Naive thymus-derived CD4-positive, alpha-beta T cell (primary cell): ENCODE measurements around the gene BTG2. TPM values are rescaled to one million over a fixed set of nuclear protein-coding genes. Genes with fewer than 3 reads are reported as not detected.

ENCODE experiments used
- ATAC-seq: fragments of 150-1000 bp; cut with Tn5 transposase; 2 replicates; pipeline ENCODE4 v1.10.0; 2021; ENCODE audit warnings: mild to moderate bottlenecking, moderate library complexity
- CTCF ChIA-PET: fragments of 350-600 bp; sonication (Branson Sonifier 250); formaldehyde crosslinking; loops from one replicate; lab custom pipeline; 2021; ENCODE audit warnings: antibody characterized with exemption; lab: Charles Lee
- POLR2A ChIA-PET: fragments of 350-600 bp; sonication (Branson Sonifier 250); formaldehyde crosslinking; loops from one replicate; lab custom pipeline; 2021; ENCODE audit warnings: antibody characterized with exemption, inconsistent platforms; lab: Charles Lee
- DNase-seq, 9 donors: peaks; one replicate each; pipeline versions ENCODE4 v3.0.0 to v3.0.0-alpha.2; 2020 to 2022; ENCODE audit warnings: mixed read lengths in 1 of 9
- H3K27ac ChIP-seq: one replicate; pipeline ENCODE4 v1.7.0; 2013; ENCODE audit warnings: mild to moderate bottlenecking, low read depth, low read length, moderate library complexity
- H3K27me3 ChIP-seq, 2 donors: one replicate each; pipeline ENCODE4 v1.7.0; 2013; ENCODE audit warnings: low read length in 2 of 2, mild to moderate bottlenecking in 2 of 2, moderate library complexity in 2 of 2; ENCODE audit not compliant: control insufficient read depth in 2 of 2, insufficient read depth in 2 of 2
- H3K36me3 ChIP-seq, 3 experiments: 1 replicate in 2 of 3; 2 replicates in 1 of 3; pipeline ENCODE4 v1.7.0; 2013; ENCODE audit warnings: low read length in 3 of 3, mild to moderate bottlenecking in 3 of 3, moderate library complexity in 1 of 3; ENCODE audit not compliant: insufficient read depth in 3 of 3, control insufficient read depth in 2 of 3
- H3K4me1 ChIP-seq, 2 donors: one replicate each; pipeline ENCODE4 v1.7.0; 2013; ENCODE audit warnings: low read length in 2 of 2, mild to moderate bottlenecking in 2 of 2, moderate library complexity in 1 of 2; ENCODE audit not compliant: control insufficient read depth in 2 of 2, insufficient read depth in 2 of 2
- H3K4me3 ChIP-seq: 2 replicates; pipeline ENCODE4 v1.7.0; 2013; ENCODE audit warnings: mild to moderate bottlenecking, low read length
- H3K9me3 ChIP-seq, 3 experiments: 1 replicate in 2 of 3; 2 replicates in 1 of 3; pipeline ENCODE4 v1.7.0; 2013; ENCODE audit warnings: low read length in 3 of 3; ENCODE audit not compliant: control insufficient read depth in 2 of 3
- H3K27ac Mint-ChIP-seq, 9 donors: one replicate each; pipeline ENCODE4 v1.8.0; 2020 to 2022; ENCODE audit warnings: mixed read lengths in 9 of 9, mild to moderate bottlenecking in 8 of 9, moderate library complexity in 5 of 9, inconsistent platforms in 2 of 9
- H3K27me3 Mint-ChIP-seq, 5 donors: one replicate each; pipeline ENCODE4 v1.8.0; 2021 to 2022; ENCODE audit warnings: mixed read lengths in 5 of 5, mild to moderate bottlenecking in 1 of 5
- H3K36me3 Mint-ChIP-seq, 5 donors: one replicate each; pipeline ENCODE4 v1.8.0; 2020 to 2022; ENCODE audit warnings: mixed read lengths in 5 of 5, mild to moderate bottlenecking in 3 of 5, inconsistent platforms in 1 of 5
- H3K4me1 Mint-ChIP-seq, 7 donors: one replicate each; pipeline ENCODE4 v1.8.0; 2020 to 2022; ENCODE audit warnings: mixed read lengths in 7 of 7, mild to moderate bottlenecking in 3 of 7, inconsistent platforms in 1 of 7
- H3K4me3 Mint-ChIP-seq, 10 donors: one replicate each; pipeline ENCODE4 v1.8.0; 2020 to 2022; ENCODE audit warnings: mild to moderate bottlenecking in 10 of 10, mixed read lengths in 10 of 10, moderate library complexity in 6 of 10, inconsistent platforms in 2 of 10
- H3K9me3 Mint-ChIP-seq, 11 donors: one replicate each; pipeline ENCODE4 v1.8.0; 2020 to 2022; ENCODE audit warnings: mixed read lengths in 11 of 11, mild to moderate bottlenecking in 4 of 11, inconsistent platforms in 1 of 11, moderate library complexity in 1 of 11
- intact Hi-C, 2 donors: fragments of 100-400 bp; cut with micrococcal nuclease; formaldehyde crosslinking; loops; one replicate each; pipeline ENCODE4 v1.15.1; 2023
- polyA plus RNA-seq, 2 donors: library from polyadenylated mRNA; unstranded; fragments of 300-500 nt; fragmentation: Illumina TruSeq; gene quantifications; one replicate each; pipeline ENCODE4 v1.2.3, GENCODE V29; 2021
- total RNA-seq, 6 experiments: library from RNA in 5 of 6; stranded (reverse) in 5 of 6; gene quantifications; 1 replicate in 5 of 6; 2 replicates in 1 of 6; pipeline ENCODE4 v1.2.3 and lab custom pipeline; 2021 to 2026

BTG2 gene
- total and polyA plus RNA-seq, 7 experiments from 2014 or later = 118 to 654 (median 236) TPM

DNA sequence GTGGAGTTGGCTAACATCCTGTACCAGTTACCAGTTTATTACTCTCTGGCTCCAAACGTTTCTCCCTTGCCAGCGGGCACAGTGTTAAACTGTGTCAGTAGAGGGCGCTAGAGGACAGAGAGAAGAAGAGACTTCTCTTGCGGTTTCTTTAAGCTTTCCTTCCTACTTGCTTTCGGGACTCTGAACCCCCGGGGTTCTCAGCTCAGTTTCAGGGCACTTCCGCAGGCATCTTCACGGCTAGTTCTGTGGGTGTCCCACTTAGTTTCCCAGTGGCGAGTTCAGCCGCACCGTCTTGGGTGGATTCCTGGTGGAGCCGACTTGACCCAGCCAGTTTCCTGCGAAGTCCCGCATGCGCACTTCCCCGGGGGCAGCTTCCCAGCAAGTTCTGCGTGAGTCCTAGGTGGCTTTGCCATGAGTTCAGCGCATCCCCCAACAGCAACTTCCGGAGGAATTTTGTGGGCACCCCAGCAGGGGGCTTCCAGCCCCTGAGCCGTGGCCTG, 37.9 kb upstream of the BTG2 start:
- ATAC-seq = peak; percentile 80
- H3K4me3 Mint-ChIP-seq = peak overlapping the region; percentile 76 to 94 (median 90)
- ChIA-PET CTCF (interaction anchor here (0.5 to 15.6 kb wide), 42 partner anchors 8 to 1330 kb away, joined by 3 to 480 read pairs (median 4); partner anchors contain the start of genes ATP2B4, BTG2, FMOD and OPTC), POLR2A (interaction anchor here (0.5 to 31.3 kb wide), 14 partner anchors 21 to 1085 kb away, joined by 3 to 1812 read pairs (median 6); partner anchors contain the start of genes BTG2 and LAX1)
- peaks cover 12 to 27% (median 24%) of the 10 kb centered on the region in 7 donors for H3K4me1 Mint-ChIP-seq
- Histone ChIP-seq H3K4me3 (peak overlapping the region; percentile 82), H3K36me3 (no peaks in the 10 kb centered on the region), H3K9me3 (no peaks in the 10 kb centered on the region), H3K27ac (peak overlapping the region; percentile 86), H3K4me1 (peaks cover 10 to 26% of the 10 kb centered on the region in 2 donors), H3K27me3 (no peaks in the 10 kb centered on the region)
- no peaks in the 10 kb centered on the region for H3K9me3 Mint-ChIP-seq
- intact Hi-C loops = loop anchor here (1.0 to 5.0 kb wide), 11 partner anchors 73 to 1096 kb away; partner anchors contain the start of genes LAX1 (in 1 of the 2) and SNRPE (in 1 of the 2)
- H3K27me3 Mint-ChIP-seq = peaks cover 0 to 14% (median 0%) of the 10 kb centered on the region in 5 donors
- H3K27ac Mint-ChIP-seq = peak overlapping the region in 8 of 9 donors; percentile 80 to 95 (median 92)
- peak; percentile 49 to 89 (median 84) for DNase-seq
- H3K36me3 Mint-ChIP-seq = no peaks in the 10 kb centered on the region

DNA sequence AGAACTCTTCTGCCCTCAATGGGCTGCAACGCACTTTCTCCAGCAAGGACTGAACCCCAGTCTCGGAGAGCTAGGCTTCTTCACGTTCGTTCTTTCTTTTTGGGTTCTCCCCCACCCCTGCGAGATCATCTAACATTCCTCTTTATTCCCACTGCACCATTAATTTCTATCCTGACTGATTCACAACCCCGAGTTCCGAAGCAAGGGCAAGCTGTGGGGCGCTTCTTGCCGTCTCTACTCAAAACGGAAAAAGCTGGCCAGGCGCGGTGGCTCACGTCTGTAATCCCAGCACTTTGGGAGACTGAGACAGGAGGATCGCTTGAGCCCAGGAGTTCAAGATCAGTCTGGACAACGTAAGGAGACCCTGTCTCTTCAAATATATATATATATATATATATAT, 37.4 kb upstream of the BTG2 start:
- ATAC-seq = no peak
- ChIA-PET POLR2A (interaction anchor here (0.5 to 31.3 kb wide), 12 partner anchors 21 to 1085 kb away, joined by 3 to 1812 read pairs (median 6); partner anchors contain the start of gene BTG2), CTCF (interaction anchor here (0.5 to 15.6 kb wide), 38 partner anchors 9 to 435 kb away, joined by 3 to 480 read pairs (median 5); partner anchors contain the start of genes ATP2B4, BTG2, FMOD and OPTC)
- intact Hi-C loops = loop anchor here (1.0 to 5.0 kb wide), 11 partner anchors 72 to 1095 kb away; partner anchors contain the start of genes LAX1 (in 1 of the 2) and SNRPE (in 1 of the 2)
- Histone ChIP-seq H3K27ac (peak overlapping the region; percentile 86), H3K27me3 (no peaks in the 10 kb centered on the region), H3K4me3 (peak overlapping the region; percentile 82), H3K9me3 (no peaks in the 10 kb centered on the region), H3K36me3 (no peaks in the 10 kb centered on the region), H3K4me1 (peaks cover 10 to 29% of the 10 kb centered on the region in 2 donors)
- Mint-ChIP-seq H3K4me1 (peaks cover 12 to 29% (median 25%) of the 10 kb centered on the region in 7 donors), H3K27me3 (peaks cover 0 to 9% (median 0%) of the 10 kb centered on the region in 5 donors), H3K4me3 (peak overlapping the region; percentile 76 to 94 (median 90)), H3K27ac (peak overlapping the region in 8 of 9 donors; percentile 80 to 95 (median 92)), H3K9me3 (no peaks in the 10 kb centered on the region), H3K36me3 (no peaks in the 10 kb centered on the region)
- no peak for DNase-seq

DNA sequence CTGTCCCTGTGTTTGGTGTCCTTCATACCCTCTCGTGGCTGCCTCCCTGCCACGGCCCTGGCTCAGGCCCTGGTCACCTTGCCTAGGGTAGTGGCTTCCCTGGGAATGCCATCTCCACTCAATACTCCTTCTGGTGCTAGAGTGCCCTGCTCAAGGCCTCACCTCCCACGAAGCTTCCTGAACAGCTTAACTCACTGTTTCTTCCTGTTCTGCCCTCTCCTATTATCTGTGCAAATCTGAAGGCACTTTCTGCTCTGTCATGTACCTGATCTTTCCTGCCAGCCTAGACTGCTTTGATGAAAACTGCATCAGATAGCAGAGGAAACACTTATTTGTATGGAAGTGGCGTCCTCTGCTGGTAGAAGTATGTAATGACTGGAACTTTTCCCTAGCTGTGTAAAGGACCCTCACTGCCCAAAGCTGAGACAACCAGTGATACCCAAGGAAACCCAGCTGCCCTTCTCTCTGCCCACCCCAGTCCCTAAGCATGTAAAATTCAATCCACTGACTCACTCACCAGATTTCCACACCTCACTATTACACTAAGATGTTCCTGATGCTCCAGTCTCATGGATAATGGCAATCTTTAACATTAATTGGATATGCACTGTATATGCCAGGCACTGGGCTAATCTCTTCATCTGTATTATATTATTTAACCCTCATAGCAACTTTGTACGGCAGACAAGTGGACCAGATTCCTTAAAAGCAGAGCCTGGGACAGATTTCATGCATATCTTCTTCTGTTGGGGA, 36.2 kb upstream of the BTG2 start:
- no peak overlapping the region for H3K27ac Mint-ChIP-seq
- Histone ChIP-seq H3K27me3 (no peaks in the 10 kb centered on the region), H3K4me1 (peaks cover 16 to 40% of the 10 kb centered on the region in 2 donors), H3K9me3 (no peaks in the 10 kb centered on the region), H3K4me3 (no peak overlapping the region), H3K36me3 (no peaks in the 10 kb centered on the region), H3K27ac (peak overlapping the region; percentile 46)
- peaks cover 15 to 41% (median 37%) of the 10 kb centered on the region in 7 donors for H3K4me1 Mint-ChIP-seq
- peak; percentile 72 for ATAC-seq
- no peaks in the 10 kb centered on the region for H3K9me3 Mint-ChIP-seq
- intact Hi-C loops = loop anchor here (1.0 to 5.0 kb wide), 7 partner anchors 53 to 1093 kb away; partner anchors contain the start of gene LAX1 (in 1 of the 2)
- H3K36me3 Mint-ChIP-seq = no peaks in the 10 kb centered on the region
- ChIA-PET CTCF (interaction anchor here (0.7 to 15.6 kb wide), 21 partner anchors 8 to 432 kb away, joined by 3 to 480 read pairs (median 6); partner anchors contain the start of genes ATP2B4, BTG2 and OPTC), POLR2A (interaction anchor here (0.6 to 31.3 kb wide), 10 partner anchors 10 to 433 kb away, joined by 3 to 1812 read pairs (median 6); partner anchors contain the start of gene BTG2)
- H3K4me3 Mint-ChIP-seq = no peak overlapping the region
- no peaks in the 10 kb centered on the region for H3K27me3 Mint-ChIP-seq
- peak in 7 of 9 donors; percentile 72 to 85 (median 81) for DNase-seq

DNA sequence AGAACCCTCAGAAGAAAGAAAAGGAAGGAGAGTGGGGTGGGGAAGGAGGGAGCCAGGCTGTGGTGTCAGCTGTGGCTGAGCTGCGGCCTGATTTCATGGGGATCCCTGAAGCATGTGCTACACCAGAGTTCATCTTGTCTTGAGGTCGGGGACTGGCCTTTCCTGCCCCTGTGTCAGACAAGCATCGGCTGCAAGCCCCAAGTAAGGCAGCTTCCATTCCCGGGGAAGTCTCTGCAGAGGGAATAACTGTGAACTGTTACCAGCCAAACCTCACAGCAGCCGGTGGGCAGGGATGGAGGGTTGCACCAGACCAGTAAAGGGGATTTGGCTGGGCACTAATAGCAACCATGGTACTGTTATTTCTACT, 35.7 kb upstream of the BTG2 start:
- Histone ChIP-seq H3K4me3 (no peak overlapping the region), H3K27ac (no peak overlapping the region), H3K4me1 (peaks cover 16 to 46% of the 10 kb centered on the region in 2 donors), H3K27me3 (no peaks in the 10 kb centered on the region), H3K9me3 (no peaks in the 10 kb centered on the region), H3K36me3 (no peaks in the 10 kb centered on the region)
- POLR2A ChIA-PET = interaction anchor here (0.6 to 31.3 kb wide), 7 partner anchors 10 to 263 kb away, joined by 3 to 1812 read pairs (median 6); partner anchors contain the start of gene BTG2
- H3K9me3 Mint-ChIP-seq = no peaks in the 10 kb centered on the region
- intact Hi-C loops = loop anchor here (1.0 to 10.0 kb wide), 8 partner anchors 53 to 1093 kb away; partner anchors contain the start of gene LAX1 (in 2 of the 2)
- H3K36me3 Mint-ChIP-seq = no peaks in the 10 kb centered on the region
- DNase-seq (no peak), ATAC-seq (no peak)
- CTCF ChIA-PET = interaction anchor here (0.7 to 15.6 kb wide), 18 partner anchors 8 to 432 kb away, joined by 3 to 480 read pairs (median 6); partner anchors contain the start of genes ATP2B4, BTG2 and OPTC
- H3K27ac Mint-ChIP-seq = no peak overlapping the region
- H3K4me1 Mint-ChIP-seq = peaks cover 20 to 46% (median 42%) of the 10 kb centered on the region in 7 donors
- H3K27me3 Mint-ChIP-seq = no peaks in the 10 kb centered on the region
- H3K4me3 Mint-ChIP-seq = no peak overlapping the region

DNA sequence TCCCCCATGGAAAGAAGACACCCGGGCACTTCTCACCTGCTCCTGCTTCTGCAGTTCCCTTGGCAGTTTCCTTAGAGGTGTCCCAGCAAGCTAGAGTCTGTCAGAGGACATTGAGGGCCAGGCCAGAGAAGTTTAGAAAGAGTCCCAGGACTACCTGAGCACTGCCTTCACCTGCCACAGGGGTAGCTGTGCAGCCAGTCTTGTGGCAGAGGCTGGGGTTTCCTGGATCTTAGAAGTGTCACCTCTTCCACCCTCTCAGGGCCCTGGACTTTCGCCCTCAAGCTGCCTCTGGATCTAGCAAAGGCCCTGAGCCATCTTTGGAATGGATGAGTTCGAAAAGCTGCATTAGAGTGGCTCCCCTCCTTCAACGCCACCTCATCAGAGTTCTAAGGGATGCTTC, 34.9 kb upstream of the BTG2 start:
- Mint-ChIP-seq H3K4me3 (no peak overlapping the region), H3K36me3 (no peaks in the 10 kb centered on the region), H3K27ac (peak overlapping the region in 7 of 9 donors; percentile 40 to 93 (median 92)), H3K27me3 (no peaks in the 10 kb centered on the region), H3K9me3 (no peaks in the 10 kb centered on the region), H3K4me1 (peaks cover 20 to 54% (median 50%) of the 10 kb centered on the region in 7 donors)
- intact Hi-C loops = loop anchor here in 1 of 2 donors (10.0 kb wide), 1 partner anchor 494 kb away; the partner anchor contains the start of gene LAX1
- Histone ChIP-seq H3K27ac (peak overlapping the region; percentile 37), H3K4me3 (no peak overlapping the region), H3K36me3 (no peaks in the 10 kb centered on the region), H3K27me3 (no peaks in the 10 kb centered on the region), H3K4me1 (peaks cover 16 to 49% of the 10 kb centered on the region in 2 donors), H3K9me3 (no peaks in the 10 kb centered on the region)
- no peak for ATAC-seq
- ChIA-PET POLR2A (interaction anchor here (1.0 to 31.3 kb wide), 6 partner anchors 18 to 356 kb away, joined by 4 to 1812 read pairs (median 14); partner anchors contain the start of genes ATP2B4 and BTG2), CTCF (interaction anchor here (0.8 to 15.6 kb wide), 11 partner anchors 16 to 365 kb away, joined by 4 to 480 read pairs (median 9); partner anchors contain the start of genes ATP2B4, BTG2 and OPTC)
- DNase-seq = no peak
